Peyer's patch (tissue), 4 donors: ENCODE data around the gene RPS2. TPM values are rescaled to one million over a fixed set of nuclear protein-coding genes. Genes with fewer than 3 reads are reported as not detected.

Source experiments
- DNase-seq, 3 donors: peaks; one replicate each; pipeline ENCODE4 v3.0.0-alpha.2; 2017 to 2019
- H3K27ac ChIP-seq, 4 donors: fragments of 200-600 bp; sonication (generic); one replicate each; pipeline ENCODE4 v1.5.1; 2016 to 2019
- H3K27me3 ChIP-seq, 2 donors: fragments of 200-600 bp; sonication (generic); one replicate each; pipeline ENCODE4 v1.5.1; 2019
- H3K36me3 ChIP-seq, 3 donors: fragments of 200-600 bp; sonication (generic); one replicate each; pipeline ENCODE4 v1.5.1; 2016 to 2019
- H3K4me1 ChIP-seq, 4 donors: fragments of 200-600 bp; sonication (generic); one replicate each; pipeline ENCODE4 v1.5.1; 2016 to 2019
- H3K4me3 ChIP-seq, 4 donors: fragments of 200-600 bp; sonication (generic); 1 replicate in 3 of 4; 2 replicates in 1 of 4; pipeline ENCODE4 v1.5.1; 2016 to 2019; ENCODE audit warnings: mild to moderate bottlenecking in 1 of 4
- H3K9me3 ChIP-seq, 4 donors: fragments of 200-600 bp; sonication (generic); one replicate each; pipeline ENCODE4 v1.5.1; 2016 to 2019; ENCODE audit warnings: mild to moderate bottlenecking in 1 of 4
- CTCF ChIP-seq, 6 experiments: fragments of 450-650 bp in 4 of 6; fragments of 200-600 bp in 2 of 6; sonication (generic) in 1 of 6; IDR thresholded peaks; one replicate each; pipeline ENCODE4 v1.5.1; 2017 to 2019; ENCODE audit warnings: antibody characterized with exemption in 6 of 6, mild to moderate bottlenecking in 3 of 6, moderate library complexity in 1 of 6
- POLR2A ChIP-seq, 2 donors: fragments of 450-650 bp; IDR thresholded peaks; one replicate each; pipeline ENCODE4 v1.5.1; 2017; ENCODE audit warnings: antibody characterized with exemption in 2 of 2, mild to moderate bottlenecking in 2 of 2, moderate library complexity in 2 of 2
- total RNA-seq, 4 donors: library from RNA; depleted of rRNA; stranded (reverse); fragments of >200 nt; gene quantifications; one replicate each; pipeline ENCODE4 v1.1.0, GENCODE V29; 2016

Gene RPS2
- total RNA-seq, 4 donors from 2014 or later, result 736 to 1,881 (median 1,543) TPM

GRCh38 chr16:2001456-2002355 lies 37.1 kb upstream of the RPS2 start:
- Histone ChIP-seq H3K4me3 (no peak overlapping the region), H3K4me1 (peaks cover 6 to 34% (median 9%) of the 10 kb centered on the region in 4 donors), H3K36me3 (peaks cover 0 to 63% (median 3%) of the 10 kb centered on the region in 3 donors), H3K27ac (no peak overlapping the region), H3K9me3 (no peaks in the 10 kb centered on the region), H3K27me3 (no peaks in the 10 kb centered on the region)
- TF ChIP-seq CTCF (IDR thresholded peaks at IDR 0.05) (no peak), POLR2A (IDR thresholded peaks at IDR 0.05) (no peak)
- DNase-seq, result no peak

GRCh38 chr16:2001035-2001434 lies 36.4 kb upstream of the RPS2 start:
- H3K4me3 ChIP-seq, result no peak overlapping the region
- peaks cover 6 to 32% (median 9%) of the 10 kb centered on the region in 4 donors for H3K4me1 ChIP-seq
- DNase-seq, result no peak
- no peak overlapping the region for H3K27ac ChIP-seq
- peaks cover 0 to 63% (median 3%) of the 10 kb centered on the region in 3 donors for H3K36me3 ChIP-seq
- no peak for TF ChIP-seq POLR2A (IDR thresholded peaks at IDR 0.05)
- TF ChIP-seq CTCF (IDR thresholded peaks at IDR 0.05), result no peak
- H3K9me3 ChIP-seq, result no peaks in the 10 kb centered on the region
- no peaks in the 10 kb centered on the region for H3K27me3 ChIP-seq

GRCh38 chr16:1999866-2000514 lies 35.4 kb upstream of the RPS2 start:
- Histone ChIP-seq H3K36me3 (peaks cover 0 to 63% (median 3%) of the 10 kb centered on the region in 3 donors), H3K27me3 (no peaks in the 10 kb centered on the region), H3K4me3 (no peak overlapping the region), H3K27ac (no peak overlapping the region), H3K4me1 (peaks cover 6 to 22% (median 9%) of the 10 kb centered on the region in 4 donors), H3K9me3 (no peaks in the 10 kb centered on the region)
- DNase-seq, result no peak
- TF ChIP-seq CTCF (IDR thresholded peaks at IDR 0.05) (no peak), POLR2A (IDR thresholded peaks at IDR 0.05) (no peak)

- H3K27me3 ChIP-seq, result no peaks in the 10 kb centered on the region
- DNase-seq, result no peak
- H3K36me3 ChIP-seq, result peaks cover 0 to 63% (median 3%) of the 10 kb centered on the region in 3 donors
- H3K4me1 ChIP-seq, result peaks cover 2 to 13% (median 4%) of the 10 kb centered on the region in 4 donors
- H3K4me3 ChIP-seq, result no peak overlapping the region
- H3K9me3 ChIP-seq, result no peaks in the 10 kb centered on the region
- TF ChIP-seq POLR2A (IDR thresholded peaks at IDR 0.05) (no peak), CTCF (IDR thresholded peaks at IDR 0.05) (no peak)
- no peak overlapping the region for H3K27ac ChIP-seq
These were observed 34.5 kb upstream of the RPS2 start for GRCh38 chr16:1998852-1999801.

- peaks cover 0 to 6% (median 0%) of the 10 kb centered on the region in 4 donors for H3K4me1 ChIP-seq
- no peak overlapping the region for H3K4me3 ChIP-seq
- H3K9me3 ChIP-seq, result no peaks in the 10 kb centered on the region
- DNase-seq, result no peak
- no peaks in the 10 kb centered on the region for H3K27me3 ChIP-seq
- H3K36me3 ChIP-seq, result peaks cover 0 to 63% (median 3%) of the 10 kb centered on the region in 3 donors
- TF ChIP-seq POLR2A (IDR thresholded peaks at IDR 0.05) (no peak), CTCF (IDR thresholded peaks at IDR 0.05) (no peak)
- peak overlapping the region in 1 of 4 donors; percentile 40 for H3K27ac ChIP-seq
These were observed 33.8 kb upstream of the RPS2 start for GRCh38 chr16:1998360-1998835.
